ENCODE data around the gene BLM. TPM values are rescaled to one million over a fixed set of nuclear protein-coding genes. Genes with fewer than 3 reads are reported as not detected.

Gene BLM
- total RNA-seq, 4 donors from 2014 or later = 1.3 to 3.4 (median 2.0) TPM

- Histone ChIP-seq H3K9me3 (no peaks in the 10 kb centered on the region), H3K4me1 (peaks cover 0 to 7% (median 5%) of the 10 kb centered on the region in 3 donors), H3K27me3 (no peaks in the 10 kb centered on the region), H3K27ac (no peak overlapping the region), H3K36me3 (no peaks in the 10 kb centered on the region), H3K4me3 (no peak overlapping the region)
- WGBS, 2 donors = 85 to 90% methylated on average over 5 of the region's 5 CpGs
- TF ChIP-seq CTCF (IDR thresholded peaks at IDR 0.05) (no peak), POLR2A (IDR thresholded peaks at IDR 0.05) (no peak)
- DNase-seq = no peak
- intact Hi-C loops (cut with DNase I) = no loop called here
These were observed 41.7 kb upstream of the BLM start for GRCh38 chr15:90675464-90675863.

- Histone ChIP-seq H3K27ac (no peak overlapping the region), H3K27me3 (no peaks in the 10 kb centered on the region), H3K4me3 (no peak overlapping the region), H3K4me1 (peaks cover 0 to 16% (median 14%) of the 10 kb centered on the region in 3 donors), H3K9me3 (no peaks in the 10 kb centered on the region), H3K36me3 (no peaks in the 10 kb centered on the region)
- WGBS, 2 donors = 70 to 76% methylated on average over 11 to 12 of the region's 12 CpGs
- no peak for DNase-seq
- intact Hi-C loops (cut with DNase I) = no loop called here
- TF ChIP-seq POLR2A (IDR thresholded peaks at IDR 0.05) = no peak
- no peak for TF ChIP-seq CTCF (IDR thresholded peaks at IDR 0.05)
These were observed 39.0 kb upstream of the BLM start for GRCh38 chr15:90677807-90678790.

GRCh38 chr15:90679959-90680358, 37.2 kb upstream of the BLM start:
- DNase-seq = no peak
- no peaks in the 10 kb centered on the region for H3K27me3 ChIP-seq
- peak overlapping the region in 2 of 4 donors; percentile 66 to 80 for H3K27ac ChIP-seq
- 70% methylated on average over 1 to 3 of the region's 3 CpGs for WGBS, 2 donors
- TF ChIP-seq POLR2A (IDR thresholded peaks at IDR 0.05) (no peak), CTCF (IDR thresholded peaks at IDR 0.05) (no peak)
- no peak overlapping the region for H3K4me3 ChIP-seq
- intact Hi-C loops (cut with DNase I) = no loop called here
- no peaks in the 10 kb centered on the region for H3K9me3 ChIP-seq
- H3K4me1 ChIP-seq = peaks cover 0 to 16% (median 14%) of the 10 kb centered on the region in 3 donors
- no peaks in the 10 kb centered on the region for H3K36me3 ChIP-seq

- 36 to 41% methylated on average over 6 of the region's 6 CpGs for WGBS, 2 donors
- Histone ChIP-seq H3K4me3 (no peak overlapping the region), H3K27ac (peak overlapping the region in 3 of 4 donors; percentile 8 to 81 (median 66)), H3K9me3 (no peaks in the 10 kb centered on the region), H3K36me3 (no peaks in the 10 kb centered on the region), H3K4me1 (peaks cover 0 to 16% (median 14%) of the 10 kb centered on the region in 3 donors), H3K27me3 (no peaks in the 10 kb centered on the region)
- intact Hi-C loops (cut with DNase I) = no loop called here
- DNase-seq = no peak
- TF ChIP-seq POLR2A (IDR thresholded peaks at IDR 0.05) = no peak
- no peak for TF ChIP-seq CTCF (IDR thresholded peaks at IDR 0.05)
These were observed 36.7 kb upstream of the BLM start for GRCh38 chr15:90680371-90680935.

GRCh38 chr15:90681056-90681455, 36.1 kb upstream of the BLM start:
- H3K9me3 ChIP-seq = no peaks in the 10 kb centered on the region
- peaks cover 0 to 16% (median 14%) of the 10 kb centered on the region in 3 donors for H3K4me1 ChIP-seq
- H3K27me3 ChIP-seq = no peaks in the 10 kb centered on the region
- no peak overlapping the region for H3K4me3 ChIP-seq
- H3K27ac ChIP-seq = peak overlapping the region in 3 of 4 donors; percentile 8 to 81 (median 60)
- intact Hi-C loops (cut with DNase I) = no loop called here
- no peak for DNase-seq
- no peaks in the 10 kb centered on the region for H3K36me3 ChIP-seq
- WGBS, 2 donors = 89 to 100% methylated on average over 1 of the region's 1 CpG
- TF ChIP-seq POLR2A (IDR thresholded peaks at IDR 0.05) = no peak
- no peak for TF ChIP-seq CTCF (IDR thresholded peaks at IDR 0.05)
